ENCODE data around the gene ETHE1.

- TF ChIP-seq, protein P1, sequence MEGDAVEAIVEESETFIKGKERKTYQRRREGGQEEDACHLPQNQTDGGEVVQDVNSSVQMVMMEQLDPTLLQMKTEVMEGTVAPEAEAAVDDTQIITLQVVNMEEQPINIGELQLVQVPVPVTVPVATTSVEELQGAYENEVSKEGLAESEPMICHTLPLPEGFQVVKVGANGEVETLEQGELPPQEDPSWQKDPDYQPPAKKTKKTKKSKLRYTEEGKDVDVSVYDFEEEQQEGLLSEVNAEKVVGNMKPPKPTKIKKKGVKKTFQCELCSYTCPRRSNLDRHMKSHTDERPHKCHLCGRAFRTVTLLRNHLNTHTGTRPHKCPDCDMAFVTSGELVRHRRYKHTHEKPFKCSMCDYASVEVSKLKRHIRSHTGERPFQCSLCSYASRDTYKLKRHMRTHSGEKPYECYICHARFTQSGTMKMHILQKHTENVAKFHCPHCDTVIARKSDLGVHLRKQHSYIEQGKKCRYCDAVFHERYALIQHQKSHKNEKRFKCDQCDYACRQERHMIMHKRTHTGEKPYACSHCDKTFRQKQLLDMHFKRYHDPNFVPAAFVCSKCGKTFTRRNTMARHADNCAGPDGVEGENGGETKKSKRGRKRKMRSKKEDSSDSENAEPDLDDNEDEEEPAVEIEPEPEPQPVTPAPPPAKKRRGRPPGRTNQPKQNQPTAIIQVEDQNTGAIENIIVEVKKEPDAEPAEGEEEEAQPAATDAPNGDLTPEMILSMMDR (IDR thresholded peaks at IDR 0.05): no peak
- TF ChIP-seq POLR2A (IDR thresholded peaks at IDR 0.05) (no peak), EP300 (IDR thresholded peaks at IDR 0.05) (no peak)
Observed at GRCh38 chr19:43498233-43498842, 28.7 kb downstream of the ETHE1 start.
